Fibroblast of pulmonary artery (primary cell): ENCODE measurements around the gene HAPLN2.
A peak's percentile ranks its signal among the peaks of the same experiment; 100 is the strongest.

Experiments used
- DNase-seq: peaks from one replicate; pipeline ENCODE4 v3.0.0-alpha.2; 2010; ENCODE audit warnings: low read depth
- H3K4me3 ChIP-seq: replicated peaks from 2 replicates; pipeline ENCODE4 v1.5.1; 2011; ENCODE audit warnings: low read depth, mild to moderate bottlenecking, control low read depth, low read length, moderate library complexity
- CTCF ChIP-seq: IDR thresholded peaks from 2 replicates; pipeline ENCODE4 v1.5.1; 2011; ENCODE audit warnings: mild to moderate bottlenecking, control low read depth, low read length, inconsistent platforms; ENCODE audit errors: missing control alignments

The HAPLN2 gene

GRCh38 chr1:156652131-156652991 is 33.1 kb downstream of the HAPLN2 start:
- H3K4me3 ChIP-seq, result no peak overlapping the region
- peak; percentile 62 for DNase-seq

GRCh38 chr1:156652992-156653355 is 33.8 kb downstream of the HAPLN2 start:
- no peak for DNase-seq

More at GRCh38 chr1:156652131-156652991, 33.1 kb downstream of the HAPLN2 start:
- no peak for TF ChIP-seq CTCF

DNA sequence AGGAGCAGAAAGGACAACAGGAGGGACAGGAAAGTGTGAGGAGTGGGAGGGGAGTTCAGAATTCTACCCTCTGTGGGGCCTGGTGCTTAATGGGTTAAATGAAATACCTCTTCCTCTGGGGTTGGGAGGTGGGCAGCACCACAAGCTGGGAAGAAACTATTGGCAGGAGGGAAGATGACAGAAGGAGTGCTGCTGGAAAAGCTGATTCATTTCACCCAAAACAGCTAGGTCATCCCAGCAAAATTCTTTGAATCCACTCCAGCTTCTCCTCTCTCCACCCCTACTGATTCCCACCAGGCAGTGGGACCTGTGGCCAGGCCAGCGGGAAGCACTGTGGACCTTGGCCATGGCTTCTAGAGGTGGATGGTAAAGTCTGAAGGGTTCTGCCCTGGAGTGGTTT is 35.5 kb downstream of the HAPLN2 start:
- no peak for DNase-seq
- H3K4me3 ChIP-seq, result no peak overlapping the region
- TF ChIP-seq CTCF, result no peak

More at GRCh38 chr1:156652992-156653355, 33.8 kb downstream of the HAPLN2 start:
- H3K4me3 ChIP-seq, result no peak overlapping the region
- no peak for TF ChIP-seq CTCF

DNA sequence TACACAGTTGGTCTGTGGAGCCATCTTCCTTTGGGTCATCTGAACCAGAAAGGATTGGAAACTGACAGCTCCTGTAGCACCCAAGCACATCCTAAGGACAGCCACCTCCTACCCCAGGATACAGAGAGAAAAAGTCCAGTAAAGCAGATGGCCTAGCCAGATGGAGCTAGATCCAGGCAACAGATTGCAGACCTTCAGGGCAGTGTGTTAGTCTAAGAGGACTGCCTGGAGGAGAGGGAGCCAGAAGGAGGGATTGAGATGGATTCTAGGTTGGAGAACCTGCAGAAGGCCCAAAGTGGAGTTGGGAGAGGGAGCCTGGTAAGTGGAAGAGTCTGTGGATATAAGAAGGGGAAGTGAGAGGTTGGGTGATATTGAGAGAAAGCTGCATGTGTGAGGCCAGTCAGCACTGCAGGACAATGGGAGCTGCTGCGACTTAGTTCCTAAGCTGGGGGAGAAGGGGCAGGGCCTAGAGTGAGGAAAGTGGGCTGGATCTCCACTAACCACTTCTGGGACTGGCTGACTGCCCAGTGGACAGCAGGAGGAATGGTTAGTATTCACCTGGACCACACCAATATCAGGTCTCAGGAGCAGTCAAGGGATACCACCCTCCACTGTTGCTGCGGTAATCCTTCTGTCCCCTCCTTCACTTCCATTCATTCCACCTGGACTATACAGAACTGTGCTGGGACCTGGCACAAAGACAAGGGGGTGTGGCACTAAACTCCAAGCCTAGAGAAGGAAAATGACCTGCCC is 36.1 kb downstream of the HAPLN2 start:
- no peak overlapping the region for H3K4me3 ChIP-seq
- no peak for DNase-seq

GRCh38 chr1:156655904-156656516 is 36.8 kb downstream of the HAPLN2 start:
- no peak for TF ChIP-seq CTCF
- no peak for DNase-seq
- H3K4me3 ChIP-seq, result no peak overlapping the region

More for the DNA sequence above, 36.1 kb downstream of the HAPLN2 start:
- TF ChIP-seq CTCF, result no peak

DNA sequence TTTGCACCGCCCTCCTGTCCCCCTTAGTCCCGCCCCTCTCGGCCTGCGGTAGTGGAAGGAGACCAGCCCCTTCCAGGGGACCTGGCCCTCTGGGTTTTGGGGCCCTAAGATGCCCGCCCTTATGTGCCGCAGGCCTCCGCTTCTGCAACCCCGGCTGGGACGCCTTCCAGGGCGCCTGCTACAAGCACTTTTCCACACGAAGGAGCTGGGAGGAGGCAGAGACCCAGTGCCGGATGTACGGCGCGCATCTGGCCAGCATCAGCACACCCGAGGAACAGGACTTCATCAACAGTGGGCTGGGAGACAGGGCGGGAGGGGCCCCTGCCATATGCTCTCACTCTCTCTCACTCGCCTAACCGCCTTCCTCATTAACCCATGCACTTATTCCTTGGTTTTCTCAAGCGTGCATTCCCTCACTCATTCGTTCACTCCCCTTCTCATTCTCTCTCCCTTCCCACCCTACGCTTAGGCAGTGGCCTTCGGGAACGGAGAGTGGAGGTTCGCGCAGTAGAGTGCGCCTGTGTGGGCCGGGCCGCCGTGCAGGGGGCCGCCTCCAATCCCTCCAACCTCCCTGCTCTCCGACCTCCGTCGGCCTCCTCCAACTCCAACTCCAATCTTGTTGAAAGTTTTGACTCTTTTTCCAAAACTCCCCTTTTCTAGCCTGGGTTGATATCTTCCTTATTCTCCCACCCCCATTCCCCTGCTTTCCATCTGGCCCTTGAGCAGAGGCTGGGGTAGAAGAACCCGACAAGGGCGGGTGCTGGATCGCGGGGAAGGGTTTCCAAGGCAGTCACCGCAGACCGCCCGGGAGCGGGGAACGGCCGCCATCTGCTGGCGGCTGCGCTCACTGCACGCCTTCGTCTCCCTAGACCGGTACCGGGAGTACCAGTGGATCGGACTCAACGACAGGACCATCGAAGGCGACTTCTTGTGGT is 37.9 kb downstream of the HAPLN2 start:
- DNase-seq, result peak; percentile 62
- TF ChIP-seq CTCF, result peak; percentile 96
- H3K4me3 ChIP-seq, result peak overlapping the region; percentile 38
